Naive B cell (primary cell): ENCODE data around the gene DAAM2. TPM values are rescaled to one million over a fixed set of nuclear protein-coding genes. Genes with fewer than 3 reads are reported as not detected.
A peak's percentile ranks its signal among the peaks of the same experiment; 100 is the strongest.

Source experiments
- ATAC-seq, 2 donors: fragments of 150-1000 bp; cut with Tn5 transposase; 2 replicates each; pipeline ENCODE4 v1.10.0; 2021; ENCODE audit warnings: low read depth in 2 of 2, mild to moderate bottlenecking in 2 of 2, moderate library complexity in 2 of 2
- DNase-seq: peaks from one replicate; pipeline ENCODE4 v3.0.0; 2022
- H3K27ac Mint-ChIP-seq, 6 donors: one replicate each; pipeline ENCODE4 v1.8.0; 2020 to 2022; ENCODE audit warnings: mild to moderate bottlenecking in 6 of 6, mixed read lengths in 6 of 6, moderate library complexity in 5 of 6, inconsistent platforms in 2 of 6
- H3K27me3 Mint-ChIP-seq, 3 donors: one replicate each; pipeline ENCODE4 v1.8.0; 2021 to 2022; ENCODE audit warnings: mixed read lengths in 3 of 3, mild to moderate bottlenecking in 1 of 3
- H3K36me3 Mint-ChIP-seq, 2 donors: one replicate each; pipeline ENCODE4 v1.8.0; 2020 to 2022; ENCODE audit warnings: mixed read lengths in 2 of 2, inconsistent platforms in 1 of 2, mild to moderate bottlenecking in 1 of 2
- H3K4me1 Mint-ChIP-seq, 3 donors: one replicate each; pipeline ENCODE4 v1.8.0; 2020 to 2022; ENCODE audit warnings: mixed read lengths in 3 of 3, inconsistent platforms in 1 of 3, mild to moderate bottlenecking in 1 of 3, moderate library complexity in 1 of 3
- H3K4me3 Mint-ChIP-seq, 8 donors: one replicate each; pipeline ENCODE4 v1.8.0; 2020 to 2022; ENCODE audit warnings: mild to moderate bottlenecking in 8 of 8, mixed read lengths in 8 of 8, moderate library complexity in 8 of 8, inconsistent platforms in 2 of 8
- H3K9me3 Mint-ChIP-seq, 7 donors: one replicate each; pipeline ENCODE4 v1.8.0; 2020 to 2022; ENCODE audit warnings: mixed read lengths in 7 of 7, mild to moderate bottlenecking in 5 of 7, inconsistent platforms in 2 of 7, moderate library complexity in 1 of 7
- polyA plus RNA-seq, 6 donors: library from polyadenylated mRNA; unstranded; fragments of 300-500 nt; fragmentation: Illumina TruSeq; gene quantifications; one replicate each; pipeline ENCODE4 v1.2.3, GENCODE V29; 2021; ENCODE audit warnings: low read depth in 6 of 6

DAAM2 gene
- polyA plus RNA-seq, 6 donors from 2014 or later: not detected

- DNase-seq (no peak), ATAC-seq (no peak)
- Mint-ChIP-seq H3K36me3 (no peaks in the 10 kb centered on the region), H3K27ac (peak overlapping the region in 3 of 6 donors; percentile 9 to 66 (median 60)), H3K9me3 (peaks cover 0 to 4% (median 2%) of the 10 kb centered on the region in 7 donors), H3K4me3 (no peak overlapping the region), H3K4me1 (peaks cover 10 to 18% (median 18%) of the 10 kb centered on the region in 3 donors), H3K27me3 (peaks cover 9 to 20% (median 15%) of the 10 kb centered on the region in 3 donors)
Observed at GRCh38 chr6:39814236-39814635, 22.1 kb downstream of the DAAM2 start.

- H3K27ac Mint-ChIP-seq: no peak overlapping the region
- peaks cover 6 to 14% (median 7%) of the 10 kb centered on the region in 3 donors for H3K27me3 Mint-ChIP-seq
- no peak for DNase-seq
- H3K9me3 Mint-ChIP-seq: peaks cover 0 to 2% (median 0%) of the 10 kb centered on the region in 7 donors
- no peak for ATAC-seq
- H3K4me1 Mint-ChIP-seq: peaks cover 10 to 18% (median 18%) of the 10 kb centered on the region in 3 donors
- H3K36me3 Mint-ChIP-seq: no peaks in the 10 kb centered on the region
- H3K4me3 Mint-ChIP-seq: no peak overlapping the region
Observed at GRCh38 chr6:39815356-39815755, 23.2 kb downstream of the DAAM2 start.

GRCh38 chr6:39816747-39817146, 24.6 kb downstream of the DAAM2 start:
- H3K27me3 Mint-ChIP-seq: peaks cover 7 to 14% (median 7%) of the 10 kb centered on the region in 3 donors
- peaks cover 10 to 18% (median 18%) of the 10 kb centered on the region in 3 donors for H3K4me1 Mint-ChIP-seq

GRCh38 chr6:39818695-39819094, 26.5 kb downstream of the DAAM2 start:
- ATAC-seq (no peak), DNase-seq (no peak)
- no peaks in the 10 kb centered on the region for H3K36me3 Mint-ChIP-seq
- H3K27me3 Mint-ChIP-seq: peaks cover 7 to 11% (median 10%) of the 10 kb centered on the region in 3 donors
- no peaks in the 10 kb centered on the region for H3K9me3 Mint-ChIP-seq
- H3K4me3 Mint-ChIP-seq: no peak overlapping the region
- H3K27ac Mint-ChIP-seq: no peak overlapping the region
- peaks cover 3 to 7% (median 6%) of the 10 kb centered on the region in 3 donors for H3K4me1 Mint-ChIP-seq

More at GRCh38 chr6:39816747-39817146, 24.6 kb downstream of the DAAM2 start:
- no peaks in the 10 kb centered on the region for H3K36me3 Mint-ChIP-seq
- peak overlapping the region in 1 of 6 donors; percentile 12 for H3K27ac Mint-ChIP-seq
- no peak for ATAC-seq
- no peak overlapping the region for H3K4me3 Mint-ChIP-seq
- no peaks in the 10 kb centered on the region for H3K9me3 Mint-ChIP-seq
- no peak for DNase-seq

- Mint-ChIP-seq H3K4me3 (no peak overlapping the region), H3K9me3 (no peaks in the 10 kb centered on the region), H3K4me1 (peaks cover 0 to 1% (median 1%) of the 10 kb centered on the region in 3 donors), H3K36me3 (no peaks in the 10 kb centered on the region), H3K27me3 (peaks cover 7 to 13% (median 11%) of the 10 kb centered on the region in 3 donors), H3K27ac (no peak overlapping the region)
- ATAC-seq (no peak), DNase-seq (no peak)
Observed at GRCh38 chr6:39819228-39819627, 27.1 kb downstream of the DAAM2 start.

GRCh38 chr6:39819676-39820075, 27.5 kb downstream of the DAAM2 start:
- Mint-ChIP-seq H3K9me3 (no peaks in the 10 kb centered on the region), H3K27me3 (peaks cover 7 to 15% (median 11%) of the 10 kb centered on the region in 3 donors), H3K4me1 (no peaks in the 10 kb centered on the region), H3K27ac (no peak overlapping the region), H3K4me3 (no peak overlapping the region), H3K36me3 (no peaks in the 10 kb centered on the region)
- DNase-seq (no peak), ATAC-seq (no peak)

GRCh38 chr6:39820553-39820952, 28.4 kb downstream of the DAAM2 start:
- no peaks in the 10 kb centered on the region for H3K9me3 Mint-ChIP-seq
- H3K4me1 Mint-ChIP-seq: no peaks in the 10 kb centered on the region

GRCh38 chr6:39821046-39821740, 29.0 kb downstream of the DAAM2 start:
- Mint-ChIP-seq H3K36me3 (no peaks in the 10 kb centered on the region), H3K4me1 (no peaks in the 10 kb centered on the region), H3K27me3 (peaks cover 11 to 15% (median 12%) of the 10 kb centered on the region in 3 donors), H3K9me3 (no peaks in the 10 kb centered on the region), H3K4me3 (no peak overlapping the region), H3K27ac (no peak overlapping the region)
- no peak for ATAC-seq
- no peak for DNase-seq

More at GRCh38 chr6:39820553-39820952, 28.4 kb downstream of the DAAM2 start:
- Mint-ChIP-seq H3K27me3 (peaks cover 7 to 15% (median 11%) of the 10 kb centered on the region in 3 donors), H3K4me3 (no peak overlapping the region), H3K36me3 (no peaks in the 10 kb centered on the region), H3K27ac (no peak overlapping the region)
- no peak for ATAC-seq
- DNase-seq: no peak

- DNase-seq: no peak
- no peaks in the 10 kb centered on the region for H3K9me3 Mint-ChIP-seq
- peak overlapping the region in 1 of 6 donors; percentile 12 for H3K27ac Mint-ChIP-seq
- no peaks in the 10 kb centered on the region for H3K36me3 Mint-ChIP-seq
- no peak for ATAC-seq
- no peaks in the 10 kb centered on the region for H3K4me1 Mint-ChIP-seq
- no peak overlapping the region for H3K4me3 Mint-ChIP-seq
- H3K27me3 Mint-ChIP-seq: peaks cover 9 to 15% (median 11%) of the 10 kb centered on the region in 3 donors
Observed at GRCh38 chr6:39821742-39822532, 29.8 kb downstream of the DAAM2 start.

- H3K27me3 Mint-ChIP-seq: peaks cover 11 to 15% (median 13%) of the 10 kb centered on the region in 3 donors
- H3K4me1 Mint-ChIP-seq: no peaks in the 10 kb centered on the region
- ATAC-seq (no peak), DNase-seq (no peak)
- H3K27ac Mint-ChIP-seq: no peak overlapping the region
- no peaks in the 10 kb centered on the region for H3K9me3 Mint-ChIP-seq
- no peaks in the 10 kb centered on the region for H3K36me3 Mint-ChIP-seq
- H3K4me3 Mint-ChIP-seq: no peak overlapping the region
Observed at GRCh38 chr6:39822846-39823815, 31.0 kb downstream of the DAAM2 start.

GRCh38 chr6:39824030-39824926, 32.1 kb downstream of the DAAM2 start:
- Mint-ChIP-seq H3K4me3 (no peak overlapping the region), H3K27me3 (peaks cover 15 to 19% (median 15%) of the 10 kb centered on the region in 3 donors), H3K27ac (no peak overlapping the region), H3K9me3 (no peaks in the 10 kb centered on the region), H3K36me3 (no peaks in the 10 kb centered on the region), H3K4me1 (no peaks in the 10 kb centered on the region)
- ATAC-seq: no peak
- DNase-seq: no peak

- Mint-ChIP-seq H3K9me3 (peaks cover 0 to 2% (median 0%) of the 10 kb centered on the region in 7 donors), H3K27ac (no peak overlapping the region), H3K36me3 (no peaks in the 10 kb centered on the region), H3K27me3 (peaks cover 15 to 31% (median 21%) of the 10 kb centered on the region in 3 donors), H3K4me3 (no peak overlapping the region), H3K4me1 (no peaks in the 10 kb centered on the region)
- ATAC-seq: no peak
- no peak for DNase-seq
Observed at GRCh38 chr6:39829331-39829730, 37.2 kb downstream of the DAAM2 start.
